Ascending aorta (tissue), 2 donors: Measurements from ENCODE around the gene NYAP1. TPM values are rescaled to one million over a fixed set of nuclear protein-coding genes. Genes with fewer than 3 reads are reported as not detected.

Experiments
- DNase-seq, 2 donors: peaks; one replicate each; pipeline ENCODE4 v3.0.0-alpha.2; 2019; ENCODE audit warnings: low spot score in 2 of 2
- H3K27ac ChIP-seq, 2 donors: fragments of 200-600 bp; sonication (generic); one replicate each; pipeline ENCODE4 v1.5.1; 2016 to 2017; ENCODE audit warnings: mild to moderate bottlenecking in 1 of 2
- H3K27me3 ChIP-seq: fragments of 200-600 bp; sonication (generic); one replicate; pipeline ENCODE4 v1.5.1; 2017
- H3K36me3 ChIP-seq, 2 donors: fragments of 200-600 bp; sonication (generic); one replicate each; pipeline ENCODE4 v1.5.1; 2016
- H3K4me1 ChIP-seq, 2 donors: fragments of 200-600 bp; sonication (generic); one replicate each; pipeline ENCODE4 v1.5.1; 2016 to 2017; ENCODE audit warnings: mild to moderate bottlenecking in 1 of 2
- H3K4me3 ChIP-seq, 2 donors: fragments of 200-600 bp; sonication (generic); one replicate each; pipeline ENCODE4 v1.5.1; 2016 to 2017; ENCODE audit warnings: mild to moderate bottlenecking in 1 of 2
- H3K9me3 ChIP-seq, 2 donors: fragments of 200-600 bp; sonication (generic); one replicate each; pipeline ENCODE4 v1.5.1; 2016
- CTCF ChIP-seq, 3 experiments: fragments of 200-600 bp in 2 of 3; fragments of 450-650 bp in 1 of 3; sonication (generic) in 2 of 3; IDR thresholded peaks; one replicate each; pipeline ENCODE4 v1.5.1; 2016 to 2019; ENCODE audit warnings: antibody characterized with exemption in 3 of 3, mild to moderate bottlenecking in 1 of 3, moderate library complexity in 1 of 3
- intact Hi-C: fragments of 100-400 bp; cut with DNase I; formaldehyde crosslinking; loops from one replicate; pipeline ENCODE4 v1.15.1; 2023
- total RNA-seq: library from RNA; depleted of rRNA; stranded (reverse); fragments of >200 nt; gene quantifications from one replicate; pipeline ENCODE4 v1.1.0, GENCODE V29; 2016

The NYAP1 gene
- total RNA-seq, 1 donor from 2014 or later, result 0.96 TPM

GRCh38 chr7:100457033-100457432, 26.7 kb upstream of the NYAP1 start:
- H3K27ac ChIP-seq, result no peak overlapping the region
- no peak for DNase-seq
- intact Hi-C loops, result no loop called here
- no peaks in the 10 kb centered on the region for H3K36me3 ChIP-seq
- H3K4me1 ChIP-seq, result no peaks in the 10 kb centered on the region
- TF ChIP-seq CTCF (IDR thresholded peaks at IDR 0.05), result no peak
- H3K27me3 ChIP-seq, result no peaks in the 10 kb centered on the region
- H3K9me3 ChIP-seq, result no peaks in the 10 kb centered on the region
- no peak overlapping the region for H3K4me3 ChIP-seq

- no peak for DNase-seq
- intact Hi-C loops, result no loop called here
- Histone ChIP-seq H3K9me3 (no peaks in the 10 kb centered on the region), H3K36me3 (peaks cover 19 to 20% of the 10 kb centered on the region in 2 donors), H3K4me1 (peaks cover 10 to 11% of the 10 kb centered on the region in 2 donors), H3K27ac (no peak within 1 kb of the TSS), H3K27me3 (no peaks in the 10 kb centered on the region), H3K4me3 (no peak within 1 kb of the TSS)
- no peak for TF ChIP-seq CTCF (IDR thresholded peaks at IDR 0.05)
Measured at GRCh38 chr7:100464210-100464660, 19.5 kb upstream of the NYAP1 start, which contains the start of gene SPACDR. Gene SPACDR (minus strand): TSS chr7:100464260. CDS start chr7:100464025, 235 bp downstream.

- no peak overlapping the region for H3K27ac ChIP-seq
- H3K27me3 ChIP-seq, result no peaks in the 10 kb centered on the region
- H3K9me3 ChIP-seq, result no peaks in the 10 kb centered on the region
- H3K4me3 ChIP-seq, result no peak overlapping the region
- no peak for TF ChIP-seq CTCF (IDR thresholded peaks at IDR 0.05)
- peaks cover 19 to 20% of the 10 kb centered on the region in 2 donors for H3K36me3 ChIP-seq
- DNase-seq, result no peak
- H3K4me1 ChIP-seq, result peaks cover 13 to 14% of the 10 kb centered on the region in 2 donors
- intact Hi-C loops, result loop anchor here (5.0 kb wide), 5 partner anchors 148 to 263 kb away; partner anchors contain the start of genes GIGYF1, GNB2, MOSPD3 and POP7
Measured at GRCh38 chr7:100464791-100465190, 18.9 kb upstream of the NYAP1 start.

GRCh38 chr7:100465299-100465698, 18.4 kb upstream of the NYAP1 start:
- no peak for DNase-seq
- TF ChIP-seq CTCF (IDR thresholded peaks at IDR 0.05), result no peak
- Histone ChIP-seq H3K4me3 (peak overlapping the region in 1 of 2 donors; percentile 38), H3K9me3 (no peaks in the 10 kb centered on the region), H3K36me3 (peaks cover 19 to 25% of the 10 kb centered on the region in 2 donors), H3K27me3 (no peaks in the 10 kb centered on the region), H3K4me1 (peaks cover 13 to 14% of the 10 kb centered on the region in 2 donors), H3K27ac (peak overlapping the region; percentile 55 to 67)
- intact Hi-C loops, result loop anchor here (5.0 kb wide), 5 partner anchors 147 to 262 kb away; partner anchors contain the start of genes GIGYF1, GNB2, MOSPD3 and POP7

- peaks cover 13 to 14% of the 10 kb centered on the region in 2 donors for H3K4me1 ChIP-seq
- intact Hi-C loops, result loop anchor here (5.0 kb wide), 5 partner anchors 146 to 261 kb away; partner anchors contain the start of genes GIGYF1, GNB2, MOSPD3 and POP7
- peak overlapping the region; percentile 55 to 67 for H3K27ac ChIP-seq
- TF ChIP-seq CTCF (IDR thresholded peaks at IDR 0.05), result peak; percentile 58 to 89 (median 86)
- no peaks in the 10 kb centered on the region for H3K9me3 ChIP-seq
- H3K27me3 ChIP-seq, result no peaks in the 10 kb centered on the region
- H3K36me3 ChIP-seq, result peaks cover 24 to 27% of the 10 kb centered on the region in 2 donors
- H3K4me3 ChIP-seq, result peak overlapping the region in 1 of 2 donors; percentile 38
- peak in 1 of 2 donors; percentile 88 for DNase-seq
Measured at GRCh38 chr7:100465702-100466311, 17.9 kb upstream of the NYAP1 start.
